Umbilical cord (tissue), 2 donors: ENCODE measurements around the gene COQ8B. TPM values are rescaled to one million over a fixed set of nuclear protein-coding genes. Genes with fewer than 3 reads are reported as not detected.
A peak's percentile ranks its signal among the peaks of the same experiment; 100 is the strongest.
"Not testable (repeated sequence)": the region's sequence is repeated elsewhere in the genome, so short reads cannot be mapped to it uniquely, and the experiment has no call there.

Experiments
- DNase-seq: peaks from one replicate; pipeline ENCODE4 v3.0.0-alpha.2; 2015; ENCODE audit warnings: low spot score
- total RNA-seq: library from RNA; depleted of rRNA; stranded (reverse); fragments of >200 nt; gene quantifications from one replicate; pipeline ENCODE4 v1.2.3, GENCODE V29; 2014; ENCODE audit warnings: low replicate concordance; ENCODE audit not compliant: insufficient read depth

COQ8B gene
- total RNA-seq: 15.9 TPM

GRCh38 chr19:40716482-40717324 is at the start of gene COQ8B, which contains the start of gene ITPKC:
TSS of gene COQ8B (minus strand) at chr19:40716886. CDS start at chr19:40714632, 2,254 bp downstream.
TSS of gene ITPKC (plus strand) at chr19:40717112. CDS start at chr19:40717136, 24 bp downstream.
- DNase-seq: peak; percentile 100

DNA sequence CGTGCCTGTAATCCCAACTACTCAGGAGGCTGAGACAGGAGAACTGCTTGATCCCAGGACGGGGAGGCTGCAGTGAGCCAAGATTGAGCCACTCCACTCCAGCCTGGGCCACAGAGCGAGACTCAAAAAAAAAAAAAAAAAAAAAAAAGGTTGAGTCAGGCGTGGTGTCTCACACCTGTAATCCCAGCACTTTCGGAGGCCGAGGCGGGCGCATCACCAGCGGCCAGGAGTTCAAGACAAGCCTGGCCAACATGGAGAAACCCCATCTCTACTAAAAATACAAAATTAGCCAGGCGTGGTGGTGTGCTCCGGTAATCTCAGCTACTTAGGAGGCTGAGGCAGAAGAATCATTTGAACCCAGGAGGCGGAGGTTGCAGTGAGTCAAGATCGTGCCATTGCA is 49.7 kb upstream of the COQ8B start:
- not testable (repeated sequence) for DNase-seq

DNA sequence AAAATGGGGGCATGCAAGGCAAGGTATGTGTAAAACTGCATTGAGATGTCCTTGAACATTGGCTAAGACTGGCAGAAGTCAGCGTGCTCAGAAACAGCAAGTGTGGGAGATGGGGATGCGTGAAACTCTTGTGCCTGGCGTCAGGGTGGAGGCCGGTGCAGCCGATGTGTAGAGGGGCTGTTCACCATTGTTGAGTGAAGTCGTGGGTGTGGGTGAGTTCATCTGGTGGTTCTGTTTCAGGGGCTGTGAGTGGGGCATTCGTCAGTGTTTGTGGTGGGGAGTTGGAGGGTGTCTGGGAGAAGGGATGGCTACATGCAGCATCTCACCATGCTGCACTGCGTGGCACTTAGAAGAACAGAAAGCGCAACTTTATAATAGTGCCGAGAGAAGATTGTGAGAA is 47.3 kb upstream of the COQ8B start:
- DNase-seq: no peak

- no peak for DNase-seq
Measured at GRCh38 chr19:40763526-40763925, 46.8 kb upstream of the COQ8B start.

- no peak for DNase-seq
Measured at GRCh38 chr19:40762754-40763470, 46.2 kb upstream of the COQ8B start.

- DNase-seq: no peak
Measured at GRCh38 chr19:40759352-40759751, 42.7 kb upstream of the COQ8B start.

DNA sequence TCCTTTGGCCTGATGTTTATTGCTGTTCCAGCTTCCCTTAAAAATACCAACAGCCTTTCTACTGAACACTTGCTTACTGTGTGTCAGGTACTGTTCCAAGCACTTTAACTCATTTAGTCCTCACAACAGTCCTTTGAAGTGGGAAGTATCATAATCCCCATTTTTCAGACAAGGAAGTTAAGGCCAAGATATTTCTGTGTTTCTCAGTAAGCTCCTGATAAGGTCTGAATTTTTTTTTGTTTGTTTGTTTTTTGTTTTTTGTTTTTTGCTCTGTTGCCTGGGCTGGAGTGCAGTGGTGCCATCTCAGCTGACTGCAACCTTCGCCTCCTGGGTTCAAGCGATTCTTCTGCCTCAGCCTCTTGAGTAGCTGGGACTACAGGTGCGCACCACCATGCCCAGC is 41.8 kb upstream of the COQ8B start:
- DNase-seq: no peak

GRCh38 chr19:40756502-40757110 is 39.9 kb upstream of the COQ8B start:
- DNase-seq: no peak

DNA sequence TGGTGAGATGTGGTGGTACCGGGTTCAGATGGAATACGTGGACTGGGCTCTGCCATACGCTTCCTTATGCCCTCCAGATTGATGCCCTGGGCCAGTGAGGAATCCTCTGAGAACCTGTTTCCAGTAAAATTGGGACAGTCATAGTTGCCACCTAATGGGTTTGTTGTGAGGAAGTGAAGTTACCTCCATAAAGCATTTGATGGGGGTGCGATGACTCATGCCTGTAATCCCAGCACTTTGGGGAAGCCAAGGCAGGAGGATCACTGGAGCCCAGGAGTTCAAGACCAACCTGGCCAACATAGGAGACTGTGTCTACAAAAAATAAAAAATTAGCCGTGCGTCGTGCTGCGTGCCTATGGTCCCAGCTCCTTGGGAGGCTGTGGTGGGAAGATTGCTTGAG is 39.1 kb upstream of the COQ8B start:
- no peak for DNase-seq

DNA sequence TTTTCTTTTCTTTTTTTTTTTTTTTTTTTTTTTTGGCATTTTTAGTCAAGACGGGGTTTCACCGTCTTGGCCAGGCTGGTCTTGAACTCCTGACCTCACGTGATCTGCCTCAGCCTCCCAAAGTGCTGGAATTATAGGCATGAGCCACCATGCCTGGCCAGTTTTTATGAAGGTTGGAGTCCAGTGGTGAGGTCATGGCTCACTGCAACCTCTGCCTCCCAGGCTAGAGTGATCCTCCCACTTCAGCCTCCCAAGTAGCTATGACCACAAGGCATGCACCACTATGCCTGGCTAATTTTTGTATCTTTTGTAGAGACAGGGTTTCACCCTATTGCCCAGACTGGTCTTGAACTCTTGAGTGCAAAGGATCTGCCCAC is 38.5 kb upstream of the COQ8B start:
- DNase-seq: no peak

DNA sequence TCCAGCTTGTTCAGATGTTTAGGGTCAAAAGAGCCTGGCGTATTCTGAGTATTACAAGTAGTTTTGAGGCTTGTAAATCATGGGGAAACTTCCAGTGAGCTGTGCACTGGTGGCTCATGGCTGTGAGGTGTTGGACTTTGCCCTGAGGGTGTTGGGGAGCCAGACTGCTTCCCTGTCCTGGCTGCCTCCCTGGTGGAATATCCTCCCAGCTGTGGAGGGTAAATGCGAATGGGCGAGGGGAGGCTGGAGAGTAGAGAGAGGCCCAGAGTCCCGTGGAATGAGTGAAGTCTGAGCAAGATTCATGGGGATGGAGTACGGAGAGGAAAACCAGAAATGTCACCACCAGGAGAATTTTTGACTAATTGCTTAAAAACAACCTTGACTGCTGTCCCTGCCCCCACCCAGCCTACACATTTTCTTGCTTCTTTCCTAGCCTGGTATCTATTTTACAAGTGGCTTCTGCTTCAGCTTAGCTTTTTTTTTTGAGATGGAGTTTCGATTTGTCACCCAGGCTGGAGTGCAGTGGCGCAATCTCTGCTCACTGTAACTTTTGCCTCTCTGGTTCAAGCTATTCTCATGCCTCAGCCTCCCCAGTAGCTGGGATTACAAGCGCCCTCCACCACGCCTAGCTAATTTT is 38.0 kb upstream of the COQ8B start:
- no peak for DNase-seq

GRCh38 chr19:40752257-40752781 is 35.6 kb upstream of the COQ8B start:
- DNase-seq: no peak

DNA sequence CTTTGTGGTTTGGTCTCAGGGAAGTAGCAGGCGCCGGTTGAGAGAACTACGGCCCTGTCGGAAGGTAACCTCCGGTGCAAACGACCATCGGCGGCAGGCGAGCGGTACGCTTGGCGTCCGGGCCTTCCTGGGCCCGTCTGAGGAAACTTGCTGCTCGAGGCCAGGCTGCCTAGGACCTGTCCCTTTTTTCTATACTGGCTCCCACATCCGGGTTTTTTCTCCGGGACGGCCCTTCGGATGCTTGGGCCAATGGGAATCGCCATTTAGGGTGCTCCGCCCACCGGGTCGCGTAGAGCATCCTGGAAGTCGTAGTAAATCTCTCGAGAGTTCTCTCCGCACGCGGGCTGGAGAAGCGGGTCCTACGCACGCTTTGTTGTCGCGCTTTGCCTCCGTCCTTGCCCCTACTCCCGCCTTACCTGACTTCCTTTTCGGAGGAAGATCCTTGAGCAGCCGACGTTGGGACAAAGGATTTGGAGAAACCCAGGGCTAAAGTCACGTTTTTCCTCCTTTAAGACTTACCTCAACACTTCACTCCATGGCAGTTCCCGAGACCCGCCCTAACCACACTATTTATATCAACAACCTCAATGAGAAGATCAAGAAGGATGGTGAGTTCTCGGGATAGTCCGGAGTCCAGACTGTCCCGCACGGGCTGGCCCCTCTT is 34.3 kb upstream of the COQ8B start, which contains the start of gene SNRPA:
TSS of gene SNRPA (plus strand) at position 330 of the 664 bp plus-strand sequence. CDS start at position 536, 206 bp downstream.
- DNase-seq: peak; percentile 99

GRCh38 chr19:40750058-40750873 is 33.6 kb upstream of the COQ8B start, which contains the start of gene ACTMAP:
TSS of gene ACTMAP (minus strand) at chr19:40750477. CDS start at chr19:40749803, 674 bp downstream.
- DNase-seq: peak; percentile 100

DNA sequence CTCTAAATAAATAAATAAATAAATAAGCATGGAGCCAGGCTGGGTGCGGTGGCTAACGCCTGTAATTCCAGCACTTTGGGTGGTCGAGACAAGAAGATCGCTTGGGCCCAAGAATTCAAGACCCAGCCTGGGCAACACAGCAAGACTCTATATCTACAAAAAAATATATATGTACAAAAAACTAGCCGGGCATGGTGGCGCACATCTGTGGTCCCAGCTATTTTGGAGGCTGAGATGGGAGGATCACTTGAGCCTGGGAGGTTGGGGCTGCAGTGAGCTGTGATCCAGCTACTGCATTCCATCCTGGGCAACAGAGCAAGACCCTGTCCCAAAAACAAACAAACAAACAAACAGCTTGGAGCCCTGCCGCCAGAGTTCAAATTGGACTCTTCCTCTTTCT is 30.9 kb upstream of the COQ8B start:
- DNase-seq: no peak

DNA sequence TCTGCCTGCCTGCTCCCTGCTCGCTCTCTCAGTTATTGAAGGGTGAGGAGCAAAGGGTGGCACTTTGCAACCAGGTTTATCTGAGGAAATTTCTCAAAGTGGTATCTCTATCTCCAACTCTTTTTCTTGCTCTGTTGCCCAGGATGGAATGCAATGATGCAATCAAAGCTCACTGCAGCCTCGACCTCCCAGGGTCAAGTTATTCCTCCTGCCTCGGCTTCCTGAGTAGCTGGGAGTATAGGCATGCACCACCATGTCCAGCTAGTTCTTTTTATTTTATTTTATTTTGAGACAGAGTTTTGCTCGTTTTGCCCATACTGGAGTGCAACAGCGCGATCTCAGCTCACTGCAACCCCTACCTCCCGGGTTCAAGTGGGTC is 28.7 kb upstream of the COQ8B start:
- DNase-seq: peak; percentile 38

DNA sequence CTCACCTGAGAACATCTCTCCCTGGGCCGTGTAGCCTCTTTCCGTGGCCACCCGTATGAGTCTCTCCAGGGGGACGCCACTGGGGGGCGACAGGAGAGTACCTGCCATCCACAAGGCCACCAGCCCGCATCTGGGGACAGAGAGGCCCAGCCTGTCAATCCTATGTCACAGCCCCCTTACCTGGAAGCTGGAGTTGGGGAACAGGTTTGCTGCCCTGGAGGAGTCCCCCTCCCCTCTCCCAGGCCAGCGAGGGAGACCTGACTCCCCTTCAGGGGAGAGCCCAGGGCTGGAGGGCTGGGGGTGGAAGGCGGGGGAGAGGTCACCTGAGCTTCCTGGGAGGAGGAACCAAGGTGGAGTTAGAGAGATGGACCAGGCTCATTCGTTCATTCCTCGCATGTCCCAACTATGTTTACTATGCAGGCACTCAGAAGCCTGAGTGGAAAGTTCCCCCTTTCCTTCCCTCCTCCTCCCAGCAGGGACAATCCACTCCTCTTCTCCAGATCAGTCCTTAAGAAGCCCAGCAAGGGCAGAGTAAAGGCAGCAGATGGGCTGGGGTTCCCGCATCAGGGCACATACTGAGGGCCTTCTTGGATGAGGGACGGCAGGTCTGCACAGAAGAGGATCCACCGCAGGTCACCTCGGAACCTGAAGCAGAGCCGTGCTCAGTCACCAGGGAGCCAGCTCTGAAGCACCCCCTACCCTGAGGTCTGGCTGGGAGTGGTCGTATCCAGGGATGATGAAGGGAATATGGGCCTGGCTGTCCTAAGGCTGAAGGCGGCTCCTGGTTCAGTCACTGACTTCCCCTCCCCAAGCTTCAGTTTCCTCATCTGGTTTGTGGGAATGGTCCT is 28.1 kb upstream of the COQ8B start:
- DNase-seq: no peak

GRCh38 chr19:40743926-40744325 is 27.2 kb upstream of the COQ8B start:
- no peak for DNase-seq

DNA sequence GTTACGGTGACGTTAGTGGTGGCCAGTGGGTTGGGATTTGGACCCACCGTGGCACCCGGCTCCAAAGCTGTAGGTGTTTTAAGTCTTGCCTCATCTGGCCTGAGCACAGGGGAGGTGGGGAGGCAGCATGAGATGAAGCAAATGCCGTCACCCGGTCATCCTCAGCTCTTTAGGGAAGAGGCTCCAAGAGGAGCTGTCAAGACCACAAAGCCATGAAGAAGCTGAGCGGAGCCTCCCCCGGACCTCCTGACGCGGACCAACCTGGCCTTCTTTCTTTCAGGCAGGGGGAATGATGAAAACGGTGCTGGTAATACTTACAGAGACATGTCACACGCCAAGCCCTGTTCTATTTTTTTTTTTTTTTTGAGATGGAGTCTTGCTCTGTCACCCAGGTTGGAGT is 26.2 kb upstream of the COQ8B start:
- DNase-seq: no peak
